GM18858 (cell line): Measurements from ENCODE around the gene ARL8A.
A peak's percentile ranks its signal among the peaks of the same experiment; 100 is the strongest.
"Not testable (repeated sequence)": the region's sequence is repeated elsewhere in the genome, so short reads cannot be mapped to it uniquely, and the experiment has no call there.

Source experiments
- ATAC-seq: cut with Tn5 transposase; IDR thresholded peaks from one replicate; pipeline ENCODE4 v1.9.1; 2021; ENCODE audit not compliant: unreplicated experiment

The ARL8A gene

GRCh38 chr1:202176949-202177927 lies 32.7 kb upstream of the ARL8A start:
- no peak for ATAC-seq

- ATAC-seq, result no peak
Observed at GRCh38 chr1:202173993-202174392, 29.5 kb upstream of the ARL8A start.

DNA sequence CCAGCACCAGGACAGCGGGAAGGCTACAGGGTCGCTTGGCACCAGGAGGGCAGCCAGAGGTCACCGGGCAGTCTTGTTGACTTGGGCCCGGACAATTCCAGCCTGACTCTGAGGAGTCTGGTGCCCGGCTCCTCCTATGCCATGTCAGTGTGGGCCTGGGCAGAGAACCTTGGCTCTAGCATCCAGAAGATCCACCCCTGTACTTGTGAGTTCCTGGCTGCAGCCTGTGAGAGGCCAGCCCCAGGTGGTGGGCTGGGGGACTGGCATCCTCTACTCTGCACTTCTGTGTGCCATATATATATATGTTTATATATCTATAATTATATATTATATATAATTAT lies 27.4 kb upstream of the ARL8A start:
- ATAC-seq, result no peak

- ATAC-seq, result no peak
Observed at GRCh38 chr1:202171292-202172014, 26.9 kb upstream of the ARL8A start.

- no peak for ATAC-seq
Observed at GRCh38 chr1:202170726-202171125, 26.2 kb upstream of the ARL8A start.

DNA sequence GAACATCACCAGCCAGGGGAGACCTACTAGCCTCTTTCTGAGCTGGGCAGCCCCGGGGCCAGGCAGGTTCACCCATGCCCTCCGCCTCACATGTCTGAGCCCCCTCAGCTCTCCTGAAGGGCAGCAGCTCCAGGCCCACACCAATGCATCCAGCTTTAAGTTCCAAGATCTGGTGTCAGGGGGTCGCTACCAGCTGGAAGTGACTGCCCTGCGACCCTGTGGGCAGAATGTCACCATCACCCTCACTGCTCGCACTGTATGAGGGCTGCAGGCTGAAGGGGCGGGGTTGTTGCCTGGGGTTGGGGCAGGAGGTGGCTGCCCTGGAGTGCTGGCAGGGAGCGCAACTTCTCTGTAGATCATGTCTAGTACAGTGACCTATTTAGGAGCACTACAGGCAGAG lies 24.3 kb upstream of the ARL8A start:
- ATAC-seq, result no peak

GRCh38 chr1:202167708-202168415 lies 23.3 kb upstream of the ARL8A start:
- no peak for ATAC-seq

DNA sequence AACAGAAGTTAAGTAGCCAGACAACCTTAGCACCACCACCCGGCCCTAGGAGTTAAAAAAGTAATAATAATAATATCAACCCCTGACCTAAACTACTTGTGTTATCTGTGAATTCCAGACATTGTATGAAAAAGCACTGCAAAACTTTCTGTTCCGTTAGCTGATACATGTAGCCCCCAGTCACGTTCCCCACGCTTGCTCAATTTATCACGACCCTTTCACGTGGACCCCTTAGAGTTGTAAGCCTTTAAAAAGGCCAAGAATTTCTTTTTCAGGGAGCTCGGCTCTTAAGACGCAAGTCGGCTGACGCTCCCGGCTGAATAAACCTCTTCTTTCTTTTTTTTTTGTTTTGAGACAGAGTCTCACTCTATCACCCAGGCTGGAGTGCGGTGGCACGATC lies 22.5 kb upstream of the ARL8A start:
- not testable (repeated sequence) for ATAC-seq

DNA sequence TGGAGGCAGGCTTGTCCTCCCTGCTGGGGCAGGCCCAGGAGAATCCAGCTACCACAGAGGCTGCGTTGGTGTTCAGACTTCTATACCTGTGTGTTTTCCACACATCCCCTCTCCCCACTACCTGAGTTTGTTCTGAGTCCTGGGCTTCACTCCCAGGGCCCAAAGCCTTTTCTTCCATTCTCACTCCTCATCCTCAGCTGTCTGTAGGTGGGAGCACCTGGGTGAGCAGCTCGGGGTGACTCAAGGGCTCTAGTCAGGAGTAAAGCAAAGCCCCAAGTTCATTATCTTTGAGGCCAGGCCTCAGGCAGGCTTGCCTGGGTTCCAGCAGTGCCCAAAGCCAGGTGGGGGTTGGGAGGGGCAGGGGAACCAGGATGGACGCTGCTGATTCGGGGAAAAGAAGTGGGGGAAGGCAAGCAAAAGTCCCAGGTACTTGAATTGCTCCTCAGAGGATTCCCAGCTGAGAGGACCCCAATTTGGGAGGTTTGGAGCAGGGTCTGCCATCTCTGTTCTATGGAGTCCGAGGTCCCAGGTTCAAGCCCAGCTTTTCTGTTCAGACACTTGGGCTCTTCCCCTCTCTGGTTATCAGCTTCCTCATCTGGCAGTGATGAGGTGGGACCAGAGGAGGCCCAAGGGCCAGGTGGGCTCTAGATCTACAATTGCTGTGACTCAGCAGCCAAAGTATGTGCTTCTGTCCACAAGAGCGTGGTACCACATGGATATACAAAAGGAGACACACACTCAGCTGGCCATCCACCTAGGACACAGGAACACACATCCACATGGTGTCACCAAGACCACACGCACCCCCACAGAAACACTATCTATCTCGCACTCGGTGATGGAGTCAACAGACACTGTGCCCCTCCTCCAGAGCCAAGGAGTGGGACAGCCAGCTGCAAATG lies 21.7 kb upstream of the ARL8A start:
- no peak for ATAC-seq

DNA sequence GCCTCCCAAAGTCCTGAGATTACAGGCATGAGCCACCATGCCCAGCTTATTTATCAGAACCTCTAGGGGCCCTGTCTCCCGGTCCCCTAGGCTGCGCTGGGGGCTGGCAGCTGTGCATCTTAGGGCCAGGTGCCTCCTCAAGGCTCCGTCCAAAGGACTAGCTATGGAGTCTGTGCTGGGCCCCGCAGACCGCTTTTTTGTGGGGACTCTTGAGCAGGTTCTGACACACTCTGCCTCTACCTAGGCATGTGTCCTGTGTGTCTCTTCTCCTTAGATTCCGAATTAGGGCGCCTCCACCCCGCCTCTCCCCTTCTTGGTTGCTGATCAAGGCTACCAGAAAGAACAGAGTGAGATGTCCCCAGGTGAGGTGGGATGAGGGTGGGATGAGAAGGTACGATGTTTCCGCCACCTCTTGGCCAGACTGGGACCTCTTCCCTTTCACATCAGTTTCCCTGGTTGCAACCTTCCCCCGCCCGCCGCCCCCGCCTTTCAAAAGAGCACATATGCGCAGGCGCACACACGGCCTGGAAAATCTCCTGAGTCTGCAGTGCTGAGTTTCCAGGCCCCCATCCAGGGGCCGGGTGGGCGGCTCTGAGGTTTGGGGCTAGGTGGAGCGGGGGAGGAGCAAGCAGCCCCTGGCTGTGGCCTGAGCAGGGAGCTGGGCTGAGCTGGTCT lies 20.9 kb upstream of the ARL8A start:
- no peak for ATAC-seq

DNA sequence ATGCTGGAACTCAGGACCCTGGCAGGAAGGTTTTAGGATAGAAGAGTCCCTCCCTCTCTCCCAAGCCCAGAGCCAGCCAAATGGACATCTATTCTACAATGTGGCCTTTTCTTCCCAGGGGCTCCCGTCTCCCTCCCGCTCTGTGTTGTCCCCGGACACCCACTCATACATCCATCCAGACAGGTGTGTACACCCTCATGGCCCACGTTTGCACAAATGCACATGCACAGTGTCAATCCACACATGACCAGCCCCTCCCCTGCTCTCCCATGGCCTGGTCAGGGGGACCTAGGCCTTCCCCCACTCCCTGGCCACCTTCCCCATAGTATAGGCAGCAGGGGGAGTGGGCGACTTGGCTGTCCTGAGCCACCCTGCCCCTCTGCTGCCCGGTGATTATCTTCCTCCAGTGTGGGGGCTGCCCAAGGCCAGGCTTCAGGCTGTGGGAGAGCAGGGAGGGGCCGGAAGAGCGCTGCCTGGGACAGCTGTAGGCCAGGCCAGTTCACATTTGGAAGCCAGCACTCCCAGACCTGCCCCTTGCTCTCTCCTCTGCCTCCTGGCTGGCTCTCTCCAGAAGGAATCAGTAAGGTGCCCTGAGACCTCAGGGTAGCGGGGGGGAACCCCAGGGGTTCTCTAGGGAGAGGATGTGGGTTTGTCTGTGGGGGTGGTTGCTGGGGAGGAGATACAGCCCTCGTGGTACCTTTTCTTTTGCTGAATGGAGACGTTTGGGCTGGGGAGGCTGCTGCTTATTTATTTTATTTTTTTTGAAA lies 19.9 kb upstream of the ARL8A start:
- ATAC-seq, result no peak

DNA sequence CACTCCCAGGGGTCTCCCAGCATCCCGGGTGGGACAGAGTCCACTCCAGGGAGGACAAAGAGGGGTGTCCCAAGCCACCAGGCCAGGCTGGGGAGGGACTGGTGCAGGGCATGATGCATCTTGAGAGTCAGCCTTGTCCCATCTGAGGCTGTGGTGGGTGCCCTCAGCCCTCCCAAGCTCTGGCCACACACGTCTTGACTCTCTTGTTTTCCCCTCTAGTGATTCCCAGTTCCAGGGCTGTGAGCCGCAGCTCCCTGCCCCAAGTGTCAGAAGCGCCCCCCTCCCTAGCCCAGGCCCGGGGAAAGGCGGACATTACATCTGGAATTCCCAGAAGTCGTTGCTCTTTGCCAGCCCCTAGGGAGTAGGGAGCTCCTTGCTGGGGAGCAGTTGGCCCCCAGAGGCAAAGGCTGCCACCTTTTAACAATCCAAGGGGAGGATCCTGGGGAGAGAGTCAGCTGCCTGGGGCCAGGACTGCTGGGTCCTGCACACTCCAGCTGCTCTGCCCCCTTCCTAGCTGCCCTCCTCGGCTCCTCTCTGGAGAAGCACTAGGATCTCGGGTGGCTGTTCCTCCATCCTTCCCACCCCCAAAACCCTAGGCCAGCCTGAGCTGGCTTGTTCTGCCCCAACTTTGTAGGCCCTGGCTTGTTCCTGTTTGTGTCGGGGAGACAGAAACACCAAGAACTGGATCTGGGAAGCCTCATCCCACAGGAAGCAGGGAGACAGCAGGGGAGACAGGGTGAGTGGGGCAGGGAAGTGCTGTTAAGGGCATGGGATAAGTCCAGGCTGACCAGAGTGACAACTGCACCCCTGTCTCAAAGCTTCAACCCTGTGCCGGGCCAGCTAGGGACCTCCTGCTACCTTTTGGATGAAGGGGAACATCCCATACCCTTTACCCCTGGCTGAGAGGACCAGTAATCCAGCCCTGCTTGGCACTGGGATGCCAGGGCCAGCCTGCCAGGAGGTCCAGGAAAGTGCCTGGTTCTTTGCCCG lies 19.0 kb upstream of the ARL8A start:
- no peak for ATAC-seq

DNA sequence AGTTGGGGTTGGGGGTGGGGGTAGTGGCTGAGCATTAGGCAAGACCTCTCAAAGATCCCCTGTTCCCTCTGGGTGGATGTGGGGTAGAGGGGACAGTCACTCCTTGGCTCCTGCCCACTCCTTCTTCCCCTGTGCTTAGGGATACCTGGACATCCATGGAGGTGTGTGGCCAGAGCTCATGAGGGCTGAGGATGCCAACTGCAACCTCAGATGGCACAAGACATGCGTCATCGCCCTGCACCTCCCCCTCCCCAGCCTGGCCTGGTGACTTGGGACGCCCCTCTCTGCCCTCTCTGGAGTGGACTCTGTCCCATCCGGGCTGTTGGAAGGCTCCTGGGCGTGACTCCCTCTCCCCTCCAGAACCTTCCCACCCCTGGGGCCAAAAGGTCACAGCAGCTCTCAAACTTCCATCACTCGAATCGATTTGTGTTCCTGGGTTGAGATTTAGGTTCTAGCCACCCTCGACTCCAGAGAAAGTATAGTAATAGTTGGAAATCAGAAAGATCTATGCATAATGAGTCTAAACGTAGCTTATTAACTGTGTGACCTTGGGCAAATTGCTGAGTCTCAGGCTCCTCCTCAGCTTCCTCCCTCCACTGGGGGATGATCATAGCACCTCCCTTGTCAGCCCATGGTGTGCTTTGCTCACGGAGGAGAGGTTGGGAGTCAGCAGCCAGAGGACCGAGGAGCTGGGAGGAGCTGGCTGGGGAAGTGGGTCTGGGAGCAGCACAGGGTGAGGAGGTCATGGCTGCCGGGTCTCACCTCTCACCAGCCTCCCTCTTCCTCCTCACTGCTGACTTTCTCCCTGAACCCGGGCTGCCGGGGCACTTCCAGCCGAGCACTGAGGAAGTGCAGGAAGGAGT lies 18.1 kb upstream of the ARL8A start:
- no peak for ATAC-seq

DNA sequence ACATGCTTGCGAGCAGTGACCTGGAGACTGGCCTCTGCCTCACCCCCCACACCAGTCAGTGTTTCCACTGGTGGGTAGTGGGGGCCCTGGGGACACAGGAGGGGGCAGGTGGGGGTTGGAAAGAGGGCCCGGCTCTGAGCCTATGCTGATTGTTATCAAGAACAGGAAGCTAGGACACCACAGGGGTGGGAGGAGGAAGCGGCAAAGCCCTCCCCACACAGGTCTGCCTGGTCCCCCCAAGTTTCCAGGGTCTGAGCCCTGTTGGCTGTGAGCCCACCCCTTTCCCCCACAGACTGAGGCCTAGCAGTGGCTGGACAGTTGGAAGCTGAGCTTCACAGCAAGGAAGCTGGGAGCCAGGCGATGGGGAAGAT lies 17.5 kb upstream of the ARL8A start:
- ATAC-seq, result no peak

DNA sequence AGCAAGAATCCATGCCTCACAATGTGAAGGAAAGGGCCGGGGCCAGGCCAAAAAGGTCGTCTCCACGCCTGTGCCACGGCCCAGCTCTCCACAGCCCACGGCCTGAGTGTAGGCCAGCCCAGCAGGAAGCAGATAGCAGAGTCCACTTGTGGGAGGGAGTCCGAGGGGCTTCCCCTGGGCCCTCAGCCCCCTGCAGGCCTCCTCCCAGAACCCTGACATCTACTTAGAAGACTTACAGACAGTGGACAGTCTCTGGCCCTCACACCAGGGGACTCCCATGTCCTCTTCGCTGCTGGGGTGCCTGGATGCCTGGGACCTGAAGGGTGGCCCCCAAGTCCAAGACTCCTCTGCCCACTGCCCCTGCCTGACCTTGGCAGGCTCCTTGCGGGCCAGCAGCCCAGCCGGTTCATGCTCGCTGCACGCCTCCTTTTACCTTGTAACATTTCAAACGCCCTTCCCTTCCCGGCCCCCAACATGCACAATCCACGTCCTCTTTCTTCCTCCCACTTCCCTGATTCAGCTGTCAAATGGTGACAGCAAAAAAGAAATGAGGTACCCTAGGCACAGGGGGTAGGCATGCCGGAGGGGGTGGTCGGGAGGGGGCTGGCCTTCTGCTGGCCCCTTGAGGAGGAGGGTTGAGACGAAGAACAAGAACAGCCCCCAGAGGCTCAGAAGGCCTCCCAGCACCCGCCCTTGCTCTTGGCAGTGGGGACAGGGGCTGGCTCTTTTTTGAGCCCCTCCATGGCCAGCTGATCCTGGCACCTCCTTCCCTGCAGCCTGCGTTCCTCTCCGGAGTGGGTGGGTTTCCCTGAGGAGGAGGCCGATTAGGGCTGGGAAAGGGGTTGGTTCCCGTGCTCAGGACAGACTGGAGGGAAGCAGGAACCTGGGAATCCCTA lies 16.9 kb upstream of the ARL8A start:
- ATAC-seq, result no peak

DNA sequence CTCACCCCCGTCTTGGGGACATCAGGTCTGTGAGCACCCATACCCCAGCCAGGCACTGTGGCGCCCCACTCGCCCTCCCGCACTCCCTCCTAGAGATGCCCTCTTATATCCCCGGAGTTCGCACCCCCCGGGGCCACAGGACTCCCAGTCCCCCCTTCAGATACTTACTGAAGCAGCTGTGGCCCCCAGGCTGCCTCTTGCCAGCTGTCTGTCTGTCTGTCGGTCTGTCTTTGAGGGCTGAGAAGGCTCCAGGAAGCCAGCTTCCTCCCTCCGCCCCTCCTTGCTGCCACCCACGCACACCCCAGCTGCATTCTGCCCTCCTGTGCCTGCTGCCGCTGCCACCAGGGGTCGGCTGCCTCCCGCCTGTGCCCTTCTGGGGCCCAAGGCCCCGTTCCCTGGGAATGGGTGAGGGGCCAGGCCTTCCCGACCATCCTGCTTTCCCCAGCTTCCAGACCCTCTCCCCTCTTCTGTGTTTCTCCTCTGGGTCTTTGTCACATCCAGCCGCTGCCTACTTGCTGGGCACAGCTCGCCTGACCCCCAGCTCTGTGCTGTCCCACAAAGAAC lies 15.9 kb upstream of the ARL8A start, which contains the start of gene PTPN7:
Gene PTPN7 (minus strand): TSS at position 226 of the 564 bp plus-strand sequence. CDS start 1,200 bp downstream, outside the sequence.
- ATAC-seq, result peak; percentile 48
